ENCODE results near the gene GRIN3B. TPM values are rescaled to one million over a fixed set of nuclear protein-coding genes. Genes with fewer than 3 reads are reported as not detected.

Gene GRIN3B
- total and polyA plus RNA-seq, 2 donors, result under 0.01 to 0.09 TPM

GRCh38 chr19:1041272-1041834, 41.1 kb downstream of the GRIN3B start:
- WGBS, result 57% methylated on average over 26 of the region's 26 CpGs
- Histone ChIP-seq H3K4me3 (ENCODE audit: low read length in 2 of 2) (peak overlapping the region; percentile 71 to 73), H3K36me3 (ENCODE audit: control insufficient read depth in 2 of 2, insufficient read depth in 2 of 2, low read length in 1 of 2) (peaks cover 30 to 34% of the 10 kb centered on the region in 2 donors), H3K27ac (ENCODE audit: low read depth in 1 of 2, low read length in 1 of 2) (peak overlapping the region in 1 of 2 donors; percentile 36), H3K27me3 (ENCODE audit: control insufficient read depth in 2 of 2, insufficient read depth in 1 of 2, low read length in 1 of 2) (no peaks in the 10 kb centered on the region), H3K9me3 (ENCODE audit: control insufficient read depth in 2 of 2, insufficient read depth in 1 of 2, low read length in 1 of 2) (peaks cover 0 to 12% of the 10 kb centered on the region in 2 donors), H3K4me1 (ENCODE audit: control insufficient read depth in 2 of 2, insufficient read depth in 2 of 2, low read length in 2 of 2) (peaks cover 29 to 47% of the 10 kb centered on the region in 2 donors)
- DNase-seq (ENCODE audit: low read depth in 6 of 9, low spot score in 9 of 9), result no peak

GRCh38 chr19:1041835-1042685, 41.8 kb downstream of the GRIN3B start:
- no peak for DNase-seq (ENCODE audit: low read depth in 6 of 9, low spot score in 9 of 9)
- peaks cover 29 to 45% of the 10 kb centered on the region in 2 donors for H3K4me1 ChIP-seq (ENCODE audit: control insufficient read depth in 2 of 2, insufficient read depth in 2 of 2, low read length in 2 of 2)
- H3K27ac ChIP-seq (ENCODE audit: low read depth in 1 of 2, low read length in 1 of 2), result no peak overlapping the region

GRCh38 chr19:1042689-1043511, 42.7 kb downstream of the GRIN3B start:
- H3K36me3 ChIP-seq (ENCODE audit: control insufficient read depth in 2 of 2, insufficient read depth in 2 of 2, low read length in 1 of 2), result peaks cover 29 to 48% of the 10 kb centered on the region in 2 donors
- H3K4me1 ChIP-seq (ENCODE audit: control insufficient read depth in 2 of 2, insufficient read depth in 2 of 2, low read length in 2 of 2), result peaks cover 22 to 38% of the 10 kb centered on the region in 2 donors
- peaks cover 0 to 12% of the 10 kb centered on the region in 2 donors for H3K9me3 ChIP-seq (ENCODE audit: control insufficient read depth in 2 of 2, insufficient read depth in 1 of 2, low read length in 1 of 2)
- H3K27me3 ChIP-seq (ENCODE audit: control insufficient read depth in 2 of 2, insufficient read depth in 1 of 2, low read length in 1 of 2), result no peaks in the 10 kb centered on the region
- H3K4me3 ChIP-seq (ENCODE audit: low read length in 2 of 2), result no peak overlapping the region
- no peak overlapping the region for H3K27ac ChIP-seq (ENCODE audit: low read depth in 1 of 2, low read length in 1 of 2)
- DNase-seq (ENCODE audit: low read depth in 6 of 9, low spot score in 9 of 9), result no peak
- 93% methylated on average over 23 of the region's 23 CpGs for WGBS

More at GRCh38 chr19:1041835-1042685, 41.8 kb downstream of the GRIN3B start:
- 96% methylated on average over 43 of the region's 43 CpGs for WGBS
- no peaks in the 10 kb centered on the region for H3K27me3 ChIP-seq (ENCODE audit: control insufficient read depth in 2 of 2, insufficient read depth in 1 of 2, low read length in 1 of 2)
- H3K4me3 ChIP-seq (ENCODE audit: low read length in 2 of 2), result no peak overlapping the region
- H3K36me3 ChIP-seq (ENCODE audit: control insufficient read depth in 2 of 2, insufficient read depth in 2 of 2, low read length in 1 of 2), result peaks cover 31 to 39% of the 10 kb centered on the region in 2 donors
- H3K9me3 ChIP-seq (ENCODE audit: control insufficient read depth in 2 of 2, insufficient read depth in 1 of 2, low read length in 1 of 2), result peaks cover 0 to 12% of the 10 kb centered on the region in 2 donors

- WGBS, result 93% methylated on average over 10 of the region's 10 CpGs
- Histone ChIP-seq H3K4me1 (ENCODE audit: control insufficient read depth in 2 of 2, insufficient read depth in 2 of 2, low read length in 2 of 2) (peaks cover 6 to 17% of the 10 kb centered on the region in 2 donors), H3K27ac (ENCODE audit: low read depth in 1 of 2, low read length in 1 of 2) (no peak overlapping the region), H3K9me3 (ENCODE audit: control insufficient read depth in 2 of 2, insufficient read depth in 1 of 2, low read length in 1 of 2) (peaks cover 0 to 12% of the 10 kb centered on the region in 2 donors), H3K36me3 (ENCODE audit: control insufficient read depth in 2 of 2, insufficient read depth in 2 of 2, low read length in 1 of 2) (peaks cover 29 to 48% of the 10 kb centered on the region in 2 donors), H3K4me3 (ENCODE audit: low read length in 2 of 2) (no peak overlapping the region), H3K27me3 (ENCODE audit: control insufficient read depth in 2 of 2, insufficient read depth in 1 of 2, low read length in 1 of 2) (no peaks in the 10 kb centered on the region)
- no peak for DNase-seq (ENCODE audit: low read depth in 6 of 9, low spot score in 9 of 9)
Measured at GRCh38 chr19:1045247-1045603, 45.0 kb downstream of the GRIN3B start.

- Histone ChIP-seq H3K4me1 (ENCODE audit: control insufficient read depth in 2 of 2, insufficient read depth in 2 of 2, low read length in 2 of 2) (peaks cover 4 to 7% of the 10 kb centered on the region in 2 donors), H3K27ac (ENCODE audit: low read depth in 1 of 2, low read length in 1 of 2) (no peak overlapping the region), H3K36me3 (ENCODE audit: control insufficient read depth in 2 of 2, insufficient read depth in 2 of 2, low read length in 1 of 2) (peaks cover 31 to 52% of the 10 kb centered on the region in 2 donors), H3K9me3 (ENCODE audit: control insufficient read depth in 2 of 2, insufficient read depth in 1 of 2, low read length in 1 of 2) (peaks cover 0 to 16% of the 10 kb centered on the region in 2 donors), H3K27me3 (ENCODE audit: control insufficient read depth in 2 of 2, insufficient read depth in 1 of 2, low read length in 1 of 2) (no peaks in the 10 kb centered on the region), H3K4me3 (ENCODE audit: low read length in 2 of 2) (no peak overlapping the region)
- DNase-seq (ENCODE audit: low read depth in 6 of 9, low spot score in 9 of 9), result no peak
- WGBS, result 96% methylated on average over 33 of the region's 33 CpGs
Measured at GRCh38 chr19:1046117-1046626, 46.0 kb downstream of the GRIN3B start.

- H3K27me3 ChIP-seq (ENCODE audit: control insufficient read depth in 2 of 2, insufficient read depth in 1 of 2, low read length in 1 of 2), result no peaks in the 10 kb centered on the region
- H3K36me3 ChIP-seq (ENCODE audit: control insufficient read depth in 2 of 2, insufficient read depth in 2 of 2, low read length in 1 of 2), result peaks cover 35 to 51% of the 10 kb centered on the region in 2 donors
- H3K9me3 ChIP-seq (ENCODE audit: control insufficient read depth in 2 of 2, insufficient read depth in 1 of 2, low read length in 1 of 2), result peaks cover 0 to 25% of the 10 kb centered on the region in 2 donors
- no peaks in the 10 kb centered on the region for H3K4me1 ChIP-seq (ENCODE audit: control insufficient read depth in 2 of 2, insufficient read depth in 2 of 2, low read length in 2 of 2)
- 94% methylated on average over 77 of the region's 77 CpGs for WGBS
- no peak overlapping the region for H3K27ac ChIP-seq (ENCODE audit: low read depth in 1 of 2, low read length in 1 of 2)
- no peak overlapping the region for H3K4me3 ChIP-seq (ENCODE audit: low read length in 2 of 2)
- no peak for DNase-seq (ENCODE audit: low read depth in 6 of 9, low spot score in 9 of 9)
Measured at GRCh38 chr19:1046836-1047695, 46.8 kb downstream of the GRIN3B start.

GRCh38 chr19:1047696-1048147, 47.5 kb downstream of the GRIN3B start:
- Histone ChIP-seq H3K4me1 (ENCODE audit: control insufficient read depth in 2 of 2, insufficient read depth in 2 of 2, low read length in 2 of 2) (no peaks in the 10 kb centered on the region), H3K36me3 (ENCODE audit: control insufficient read depth in 2 of 2, insufficient read depth in 2 of 2, low read length in 1 of 2) (peaks cover 31 to 45% of the 10 kb centered on the region in 2 donors), H3K27me3 (ENCODE audit: control insufficient read depth in 2 of 2, insufficient read depth in 1 of 2, low read length in 1 of 2) (no peaks in the 10 kb centered on the region), H3K27ac (ENCODE audit: low read depth in 1 of 2, low read length in 1 of 2) (no peak overlapping the region), H3K9me3 (ENCODE audit: control insufficient read depth in 2 of 2, insufficient read depth in 1 of 2, low read length in 1 of 2) (peaks cover 0 to 26% of the 10 kb centered on the region in 2 donors), H3K4me3 (ENCODE audit: low read length in 2 of 2) (no peak overlapping the region)
- no peak for DNase-seq (ENCODE audit: low read depth in 6 of 9, low spot score in 9 of 9)
- WGBS, result 96% methylated on average over 20 of the region's 20 CpGs

- no peak overlapping the region for H3K4me3 ChIP-seq (ENCODE audit: low read length in 2 of 2)
- H3K36me3 ChIP-seq (ENCODE audit: control insufficient read depth in 2 of 2, insufficient read depth in 2 of 2, low read length in 1 of 2), result peaks cover 31 to 41% of the 10 kb centered on the region in 2 donors
- H3K27me3 ChIP-seq (ENCODE audit: control insufficient read depth in 2 of 2, insufficient read depth in 1 of 2, low read length in 1 of 2), result no peaks in the 10 kb centered on the region
- WGBS, result 99% methylated on average over 17 of the region's 17 CpGs
- H3K9me3 ChIP-seq (ENCODE audit: control insufficient read depth in 2 of 2, insufficient read depth in 1 of 2, low read length in 1 of 2), result peaks cover 0 to 26% of the 10 kb centered on the region in 2 donors
- no peak for DNase-seq (ENCODE audit: low read depth in 6 of 9, low spot score in 9 of 9)
- no peak overlapping the region for H3K27ac ChIP-seq (ENCODE audit: low read depth in 1 of 2, low read length in 1 of 2)
- H3K4me1 ChIP-seq (ENCODE audit: control insufficient read depth in 2 of 2, insufficient read depth in 2 of 2, low read length in 2 of 2), result no peaks in the 10 kb centered on the region
Measured at GRCh38 chr19:1049106-1049505, 48.9 kb downstream of the GRIN3B start.
